GM12878 (cell line): ENCODE data around the gene CTSF. TPM values are rescaled to one million over a fixed set of nuclear protein-coding genes. Genes with fewer than 3 reads are reported as not detected.

Experiments
- ATAC-seq: fragments of 200-7000 bp; cut with Tn5 transposase; 3 replicates; pipeline ENCODE4 v1.9.1; 2020; ENCODE audit warnings: mild to moderate bottlenecking, moderate library complexity
- BruUV-seq: library from RNA; stranded (reverse); fragments of 400-500 nt; replicated peaks from 2 replicates; lab custom pipeline; 2021; lab: Mats Ljungman, UMichigan
- CTCF ChIA-PET: fragments of 300-600 bp; sonication (Branson Sonifier 250); formaldehyde crosslinking; extraction: SDS; loops from one replicate; lab custom pipeline; 2021; ENCODE audit warnings: inconsistent platforms; lab: Yijun Ruan, JAX
- POLR2A ChIA-PET: fragments of 350-600 bp; formaldehyde crosslinking; extraction: SDS; loops from one replicate; lab custom pipeline; 2021; ENCODE audit warnings: inconsistent platforms; lab: Charles Lee
- RAD21 ChIA-PET: fragments of 300-600 bp; sonication (Branson Sonifier 250); formaldehyde crosslinking; loops from one replicate; lab custom pipeline; 2023; ENCODE audit warnings: antibody characterized with exemption; ENCODE audit not compliant: unreplicated experiment; lab: Charles Lee
- SMC1A ChIA-PET: fragments of 300-600 bp; sonication (Branson Sonifier 250); formaldehyde crosslinking; loops from one replicate; lab custom pipeline; 2023; ENCODE audit not compliant: unreplicated experiment, uncharacterized antibody; lab: Charles Lee
- DNase-seq: peaks from one replicate; pipeline ENCODE4 v3.0.0-alpha.2; 2011; ENCODE audit warnings: low read depth, low spot score
- FAIRE-seq: peaks from 3 replicates; lab custom pipeline; 2011; peaks lifted over from hg19 to GRCh38; lab: Jason Lieb, UNC
- H2AFZ ChIP-seq: 2 replicates; pipeline ENCODE4 v1.6.0; 2011; ENCODE audit warnings: low read depth, low read length, control low read depth; ENCODE audit not compliant: control insufficient read depth
- H3K27ac ChIP-seq: 2 replicates; pipeline ENCODE4 v1.5.1; 2011; ENCODE audit warnings: control low read depth; ENCODE audit not compliant: control insufficient read depth, insufficient read depth
- H3K27me3 ChIP-seq, 2 experiments: replicated peaks in 1 of 2; 2 replicates each; pipeline versions ENCODE4 v1.6.0 to v1.6.1; 2011; ENCODE audit warnings: low read length in 1 of 2; ENCODE audit not compliant: control insufficient read depth in 2 of 2, insufficient read depth in 2 of 2
- H3K36me3 ChIP-seq, 2 experiments: 2 replicates each; pipeline ENCODE4 v1.5.1; 2011; ENCODE audit warnings: low read length in 1 of 2; ENCODE audit not compliant: control insufficient read depth in 2 of 2, insufficient read depth in 2 of 2
- H3K4me1 ChIP-seq: 2 replicates; pipeline ENCODE4 v1.6.1; 2011; ENCODE audit warnings: mild to moderate bottlenecking, low read length, moderate library complexity, mixed read lengths; ENCODE audit not compliant: control insufficient read depth, insufficient read depth
- H3K4me2 ChIP-seq: 2 replicates; pipeline ENCODE4 v1.6.0; 2011; ENCODE audit warnings: control low read depth; ENCODE audit not compliant: control insufficient read depth, insufficient read depth
- H3K4me3 ChIP-seq: fragments of 200-600 bp; sonication (generic); 2 replicates; pipeline ENCODE4 v1.5.1; 2016
- H3K79me2 ChIP-seq: 2 replicates; pipeline ENCODE4 v1.6.0; 2011; ENCODE audit warnings: low read length; ENCODE audit not compliant: control insufficient read depth, insufficient read depth
- H3K9ac ChIP-seq: 2 replicates; pipeline ENCODE4 v1.8.0; 2011; ENCODE audit warnings: low read length, control low read depth, mixed read lengths; ENCODE audit not compliant: control insufficient read depth, insufficient read depth
- H3K9me3 ChIP-seq: replicated peaks from 3 replicates; pipeline ENCODE4 v1.5.1; 2011; ENCODE audit warnings: mild to moderate bottlenecking, low read length; ENCODE audit not compliant: control insufficient read depth, insufficient read depth
- H4K20me1 ChIP-seq: 2 replicates; pipeline ENCODE4 v1.6.0; 2011; ENCODE audit not compliant: control insufficient read depth, insufficient read depth
- JUNB ChIP-seq: IDR thresholded peaks from 2 replicates; pipeline ENCODE4 v1.6.1; 2016; ENCODE audit warnings: antibody characterized with exemption, mild to moderate bottlenecking
- MXI1 ChIP-seq: fragments of 150-350 bp; IDR thresholded peaks from 2 replicates; pipeline ENCODE4 v1.6.1; 2011; ENCODE audit warnings: low read depth, mild to moderate bottlenecking, inconsistent platforms, low read length, improper control_type of control experiment
- MYC ChIP-seq: IDR thresholded peaks from 2 replicates; pipeline ENCODE4 v1.6.1; 2011; ENCODE audit warnings: mild to moderate bottlenecking, low read length, moderate library complexity, inconsistent platforms; ENCODE audit not compliant: insufficient read depth, insufficient replicate concordance, insufficient read length, severe bottlenecking
- NBN ChIP-seq: fragments of 450-650 bp; IDR thresholded peaks from 2 replicates; pipeline ENCODE4 v1.6.1; 2016
- NFXL1 ChIP-seq: fragments of 450-650 bp; IDR thresholded peaks from 2 replicates; pipeline ENCODE4 v1.6.1; 2017; ENCODE audit warnings: antibody characterized with exemption, mild to moderate bottlenecking, borderline replicate concordance
- NFYA ChIP-seq: IDR thresholded peaks from 2 replicates; pipeline ENCODE4 v1.6.1; 2011; ENCODE audit warnings: low read depth, mild to moderate bottlenecking, low read length, improper control_type of control experiment, borderline replicate concordance
- NFYB ChIP-seq: IDR thresholded peaks from 2 replicates; pipeline ENCODE4 v1.6.1; 2011; ENCODE audit warnings: low read depth, mild to moderate bottlenecking, low read length, improper control_type of control experiment, moderate library complexity; ENCODE audit not compliant: insufficient read depth
- RCOR1 ChIP-seq: conservative IDR thresholded peaks from 2 replicates; pipeline ENCODE4 v1.6.1; 2012; ENCODE audit warnings: low read depth, low read length, improper control_type of control experiment
- SIN3A ChIP-seq: IDR thresholded peaks from 2 replicates; pipeline ENCODE4 v1.6.1; 2012; ENCODE audit warnings: low read depth, low read length, improper control_type of control experiment
- SMAD5 ChIP-seq: IDR thresholded peaks from 2 replicates; pipeline ENCODE4 v1.6.1; 2016; ENCODE audit warnings: antibody characterized with exemption, low read depth
- SRF ChIP-seq, 2 experiments: IDR thresholded peaks; 2 replicates each; pipeline ENCODE4 v1.6.1; 2011; ENCODE audit warnings: low read depth in 2 of 2, low read length in 2 of 2, mild to moderate bottlenecking in 1 of 2, moderate library complexity in 1 of 2
- TCF3 ChIP-seq: IDR thresholded peaks from 2 replicates; pipeline ENCODE4 v1.6.1; 2012; ENCODE audit warnings: low read depth, mild to moderate bottlenecking, low read length, borderline replicate concordance; ENCODE audit not compliant: insufficient read depth
- YY1 ChIP-seq: IDR thresholded peaks from 2 replicates; pipeline ENCODE4 v1.6.1; 2011; ENCODE audit warnings: low read depth, mild to moderate bottlenecking, low read length
- ZBTB33 ChIP-seq: fragments of 450-650 bp; IDR thresholded peaks from 2 replicates; pipeline ENCODE4 v1.6.1; 2017; ENCODE audit warnings: mild to moderate bottlenecking
- ZSCAN29 ChIP-seq: fragments of 450-650 bp; IDR thresholded peaks from 2 replicates; pipeline ENCODE4 v1.6.1; 2017; ENCODE audit warnings: mild to moderate bottlenecking, moderate library complexity
- WGBS: methylation state at CpG from one replicate; pipeline ENCODE4 v1.1.6; 2016; ENCODE audit warnings: low lambda C conversion rate; ENCODE audit not compliant: insufficient replicate concordance, insufficient coverage; ENCODE audit errors: missing lambda C conversion rate; 5-methylcytosine and 5-hydroxymethylcytosine counted together
- in situ Hi-C: fragments of 300-500 bp; cut with MboI; formaldehyde crosslinking; loops from 9 replicates; pipeline ENCODE4 v1.14.3; 2018; ENCODE audit warnings: mixed read lengths
- intact Hi-C: fragments of 100-400 bp; cut with micrococcal nuclease; formaldehyde crosslinking; loops from one replicate; pipeline ENCODE4 v1.14.2; 2022; ENCODE audit not compliant: unreplicated experiment
- polyA plus RNA-seq, 11 experiments: library from polyadenylated mRNA; depleted of rRNA in 4 of 11; unstranded in 6 of 11; stranded (reverse) in 5 of 11; fragments of >200 nt; fragmentation: Nextera tagmentation in 4 of 11; fragmentation: Illumina TruSeq in 1 of 11; extraction: Ambion mirVana in 4 of 11; extraction: Trizol in 1 of 11; gene quantifications; 1 replicate in 1 of 11; 2 replicates in 10 of 11; pipeline versions ENCODE4 v1.2.1 to v1.2.3, GENCODE V29; 2011 to 2016; ENCODE audit warnings: inconsistent platforms in 2 of 11, missing spikeins in 2 of 11, low read depth in 1 of 11
- total RNA-seq, 4 experiments: library from RNA; depleted of rRNA in 3 of 4; stranded (reverse); fragments of >200 nt in 3 of 4; fragmentation: Illumina TruSeq in 1 of 4; extraction: Trizol in 1 of 4; gene quantifications; 2 replicates each; pipeline versions ENCODE4 v1.2.1 to v1.2.3, GENCODE V29; 2013 to 2021

CTSF gene
- total and polyA plus RNA-seq, 10 of the 15 experiments (the other 5 are each of a cell fraction or from before 2014, with no cell fraction given), result 0.11 to 0.41 (median 0.26) TPM; not detected in 4

DNA sequence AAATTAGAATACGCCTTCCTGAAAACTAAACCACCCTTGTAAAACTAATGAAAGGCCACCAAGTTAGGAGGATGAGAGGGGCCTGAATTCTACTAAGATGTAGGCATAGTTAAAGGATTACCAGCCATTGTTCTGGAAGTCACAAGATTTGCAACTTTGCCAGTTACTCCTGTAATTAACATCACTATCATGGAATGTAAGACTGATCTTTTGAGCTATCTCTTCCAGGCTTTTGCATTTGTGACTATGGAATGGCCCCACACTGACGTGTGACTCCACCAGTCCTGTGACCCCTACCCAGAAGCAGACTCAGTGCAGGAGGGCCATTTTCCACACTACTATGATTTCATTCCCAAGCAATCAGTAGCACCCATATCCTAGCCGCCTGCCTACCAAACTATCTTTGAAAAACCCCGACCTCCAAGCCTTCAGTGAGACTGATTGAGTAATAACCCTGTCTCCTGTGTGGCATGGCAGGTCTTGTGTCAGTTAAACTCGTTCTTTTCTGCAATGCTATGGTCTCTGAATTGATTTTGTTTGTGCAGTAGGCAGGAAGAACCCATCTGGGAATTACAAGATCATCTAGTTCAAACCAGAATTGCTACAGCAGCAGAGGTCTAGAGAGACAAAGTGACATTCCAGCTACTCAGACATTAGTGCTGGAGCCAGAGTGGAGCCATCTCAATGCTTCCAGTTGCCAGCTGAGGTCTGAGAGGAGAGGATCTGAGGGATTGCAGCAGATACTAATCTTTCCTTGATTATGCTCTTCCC is 1.9 kb upstream of the CTSF start:
- no peaks in the 10 kb centered on the region for H3K79me2 ChIP-seq
- BruUV-seq, result no TSS peak
- TF ChIP-seq SIN3A (no peak), RCOR1 (no peak), MXI1 (no peak), TCF3 (no peak), NBN (no peak)
- no peak overlapping the region for H2AFZ ChIP-seq
- 29% methylated on average over 5 of the region's 5 CpGs for WGBS
- no peaks in the 10 kb centered on the region for H3K9me3 ChIP-seq
- ChIA-PET SMC1A (interaction anchor here (1.6 kb wide), 1 partner anchor 108 kb away, joined by 5 read pairs; the partner anchor contains the start of gene RBM4B), POLR2A (interaction anchor here (0.6 kb wide), 1 partner anchor 174 kb away, joined by 3 read pairs; no protein-coding TSS in a partner anchor), RAD21 (no interaction called here), CTCF (interaction anchor here (1.5 to 2.5 kb wide), 2 partner anchors 9 to 107 kb away, joined by 3 to 10 read pairs; partner anchors contain the start of gene RBM4B)
- intact Hi-C loops (loop anchor here (10.0 kb wide), 1 partner anchor 265 kb away; no protein-coding TSS in a partner anchor), in situ Hi-C loops (no loop called here)
- FAIRE-seq (no peak), ATAC-seq (no peak), DNase-seq (no peak)
- H3K4me1 ChIP-seq, result no peaks in the 10 kb centered on the region
- no peaks in the 10 kb centered on the region for H3K36me3 ChIP-seq
- no peak overlapping the region for H3K27ac ChIP-seq
- no peak overlapping the region for H3K4me2 ChIP-seq
- H3K27me3 ChIP-seq, result peaks cover 0 to 6% of the 10 kb centered on the region in 2 experiments; a peak in 3 of 4 replicates
- no peak overlapping the region for H3K4me3 ChIP-seq
- H4K20me1 ChIP-seq, result no peaks in the 10 kb centered on the region
- no peak overlapping the region for H3K9ac ChIP-seq

- no peak overlapping the region for H2AFZ ChIP-seq
- H3K79me2 ChIP-seq, result no peaks in the 10 kb centered on the region
- ATAC-seq, result no peak
- no peak overlapping the region for H3K4me2 ChIP-seq
- no peak overlapping the region for H3K9ac ChIP-seq
- no peak for DNase-seq
- FAIRE-seq, result no peak
- no peak overlapping the region for H3K27ac ChIP-seq
- in situ Hi-C loops (no loop called here), intact Hi-C loops (no loop called here)
- no TSS peak for BruUV-seq
- no peaks in the 10 kb centered on the region for H3K4me1 ChIP-seq
- H3K4me3 ChIP-seq, result no peak overlapping the region
- no peaks in the 10 kb centered on the region for H3K36me3 ChIP-seq
- ChIA-PET CTCF (interaction anchor here (1.5 to 2.5 kb wide), 3 partner anchors 8 to 109 kb away, joined by 3 to 10 read pairs (median 4); partner anchors contain the start of genes CCDC87, CCS and RBM4B), SMC1A (interaction anchor here (1.5 to 1.6 kb wide), 2 partner anchors 9 to 109 kb away, joined by 5 read pairs; partner anchors contain the start of gene RBM4B), RAD21 (interaction anchor here (1.8 kb wide), 1 partner anchor 109 kb away, joined by 10 read pairs; the partner anchor contains the start of gene RBM4B), POLR2A (no interaction called here)
- 12% methylated on average over 7 of the region's 7 CpGs for WGBS
- H3K9me3 ChIP-seq, result no peaks in the 10 kb centered on the region
- peaks cover 0 to 6% of the 10 kb centered on the region in 2 experiments; a peak in 3 of 4 replicates for H3K27me3 ChIP-seq
- H4K20me1 ChIP-seq, result no peaks in the 10 kb centered on the region
- no peak for TF ChIP-seq YY1
- TF ChIP-seq SMAD5, result no peak
- no peak for TF ChIP-seq NFYB
- TF ChIP-seq NFYA, result no peak
- no peak for TF ChIP-seq ZBTB33
- no peak for TF ChIP-seq JUNB
- TF ChIP-seq MYC, result no peak
- TF ChIP-seq ZSCAN29, result no peak
- no peak for TF ChIP-seq SRF (IDR thresholded peaks at IDR 0.05; ENCODE audit: low read depth in 2 of 2, low read length in 2 of 2)
- no peak for TF ChIP-seq NFXL1
Measured at GRCh38 chr11:66569076-66569475, 670 bp upstream of the CTSF start.
